H9 (cell line): ENCODE measurements around the gene TAF4. TPM values are rescaled to one million over a fixed set of nuclear protein-coding genes. Genes with fewer than 3 reads are reported as not detected.

Source experiments
- DNase-seq: peaks from one replicate; pipeline ENCODE4 v3.0.0-alpha.2; 2017
- H2AFZ ChIP-seq: one replicate; pipeline ENCODE4 v1.6.1; 2013; ENCODE audit warnings: mild to moderate bottlenecking, low read length, control low read depth, moderate library complexity
- H2AK5ac ChIP-seq: 2 replicates; pipeline ENCODE4 v1.6.1; 2013; ENCODE audit warnings: low read length, control low read depth, mixed read lengths; ENCODE audit not compliant: insufficient read length
- H2BK120ac ChIP-seq: one replicate; pipeline ENCODE4 v1.6.1; 2013; ENCODE audit warnings: low read depth, mild to moderate bottlenecking, low read length, control low read depth, inconsistent platforms; ENCODE audit not compliant: poor library complexity, severe bottlenecking
- H2BK12ac ChIP-seq: 2 replicates; pipeline ENCODE4 v1.6.1; 2013; ENCODE audit warnings: low read length, control low read depth, mixed read lengths, low read depth; ENCODE audit not compliant: insufficient read length
- H2BK15ac ChIP-seq: 2 replicates; pipeline ENCODE4 v1.6.1; 2013; ENCODE audit warnings: low read depth, low read length, control low read depth
- H2BK20ac ChIP-seq: one replicate; pipeline ENCODE4 v1.6.1; 2013; ENCODE audit warnings: low read depth, mild to moderate bottlenecking, low read length, control low read depth, inconsistent platforms; ENCODE audit not compliant: poor library complexity, severe bottlenecking
- H2BK5ac ChIP-seq: 2 replicates; pipeline ENCODE4 v1.6.1; 2013; ENCODE audit warnings: low read length, control low read depth, mixed read lengths; ENCODE audit not compliant: insufficient read length
- H3K14ac ChIP-seq: 2 replicates; pipeline ENCODE4 v1.6.1; 2013; ENCODE audit warnings: low read length, control low read depth; ENCODE audit not compliant: insufficient read depth
- H3K18ac ChIP-seq: 2 replicates; pipeline ENCODE4 v1.6.1; 2013; ENCODE audit warnings: low read depth, mild to moderate bottlenecking, mixed read lengths, low read length, control low read depth; ENCODE audit not compliant: insufficient read length
- H3K23ac ChIP-seq: 2 replicates; pipeline ENCODE4 v1.6.1; 2013; ENCODE audit warnings: low read length, control low read depth, mixed read lengths, low read depth; ENCODE audit not compliant: insufficient read length
- H3K23me2 ChIP-seq: 2 replicates; pipeline ENCODE4 v1.6.1; 2013; ENCODE audit warnings: low read depth, mild to moderate bottlenecking, mixed read lengths, low read length, control low read depth; ENCODE audit not compliant: insufficient read length, poor library complexity, severe bottlenecking
- H3K27ac ChIP-seq: 2 replicates; pipeline ENCODE4 v1.5.1; 2013; ENCODE audit warnings: low read length, control low read depth, mixed read lengths, low read depth; ENCODE audit not compliant: insufficient read length
- H3K27me3 ChIP-seq: 2 replicates; pipeline ENCODE4 v1.6.1; 2013; ENCODE audit warnings: low read length, control low read depth, inconsistent platforms; ENCODE audit not compliant: insufficient read depth
- H3K4ac ChIP-seq: 2 replicates; pipeline ENCODE4 v1.6.1; 2013; ENCODE audit warnings: low read depth, mild to moderate bottlenecking, control low read depth, inconsistent platforms, low read length, moderate library complexity
- H3K4me1 ChIP-seq: 2 replicates; pipeline ENCODE4 v1.6.1; 2013; ENCODE audit warnings: low read length, control low read depth, inconsistent platforms; ENCODE audit not compliant: insufficient read depth
- H3K4me2 ChIP-seq: 2 replicates; pipeline ENCODE4 v1.6.1; 2013; ENCODE audit warnings: low read length, control low read depth, mixed read lengths; ENCODE audit not compliant: insufficient read length, insufficient read depth
- H3K56ac ChIP-seq: 2 replicates; pipeline ENCODE4 v1.6.1; 2013; ENCODE audit warnings: low read depth, mild to moderate bottlenecking, mixed read lengths, low read length, control low read depth; ENCODE audit not compliant: insufficient read length
- H3K79me1 ChIP-seq: 2 replicates; pipeline ENCODE4 v1.6.1; 2013; ENCODE audit warnings: low read depth, mild to moderate bottlenecking, moderate library complexity, low read length, control low read depth, inconsistent platforms; ENCODE audit not compliant: insufficient read depth, poor library complexity, severe bottlenecking
- H3K79me2 ChIP-seq: 2 replicates; pipeline ENCODE4 v1.6.1; 2013; ENCODE audit warnings: low read length, control low read depth, inconsistent platforms; ENCODE audit not compliant: insufficient read depth
- H3K9ac ChIP-seq: 2 replicates; pipeline ENCODE4 v1.6.1; 2013; ENCODE audit warnings: low read length, control low read depth, mixed read lengths; ENCODE audit not compliant: insufficient read length; ENCODE audit errors: extremely low read depth
- H3K9me3 ChIP-seq: one replicate; pipeline ENCODE4 v1.6.1; 2013; ENCODE audit warnings: low read depth, low read length, inconsistent platforms; ENCODE audit not compliant: control insufficient read depth
- H3T11ph ChIP-seq: one replicate; pipeline ENCODE4 v1.6.1; 2013; ENCODE audit warnings: mild to moderate bottlenecking, low read length, control low read depth, inconsistent platforms
- H4K20me1 ChIP-seq: one replicate; pipeline ENCODE4 v1.6.1; 2013; ENCODE audit not compliant: control insufficient read depth, insufficient read length, insufficient read depth
- H4K5ac ChIP-seq: 2 replicates; pipeline ENCODE4 v1.6.1; 2013; ENCODE audit warnings: low read depth, mild to moderate bottlenecking, mixed read lengths, low read length, control low read depth; ENCODE audit not compliant: insufficient read length
- H4K8ac ChIP-seq: replicated peaks from 2 replicates; pipeline ENCODE4 v1.6.1; 2013; ENCODE audit warnings: low read length, control low read depth, mixed read lengths, low read depth; ENCODE audit not compliant: insufficient read length
- H4K91ac ChIP-seq: 2 replicates; pipeline ENCODE4 v1.6.1; 2013; ENCODE audit warnings: low read depth, mild to moderate bottlenecking, moderate library complexity, mixed read lengths, low read length, control low read depth; ENCODE audit not compliant: insufficient read length
- H3K27ac Mint-ChIP-seq, 3 experiments: 2 replicates in 2 of 3; 3 replicates in 1 of 3; pipeline ENCODE4 v1.8.0; 2020 to 2021; ENCODE audit warnings: mixed read lengths in 3 of 3, mild to moderate bottlenecking in 1 of 3, moderate library complexity in 1 of 3
- H3K27me3 Mint-ChIP-seq: 2 replicates; pipeline ENCODE4 v1.8.0; 2021; ENCODE audit warnings: low read depth, mild to moderate bottlenecking, moderate library complexity, mixed read lengths
- H3K36me3 Mint-ChIP-seq, 3 experiments: 2 replicates in 2 of 3; 3 replicates in 1 of 3; pipeline ENCODE4 v1.8.0; 2020 to 2021; ENCODE audit warnings: low read depth in 3 of 3, mixed read lengths in 3 of 3; ENCODE audit not compliant: insufficient read depth in 1 of 3
- H3K4me1 Mint-ChIP-seq, 2 experiments: 2 replicates each; pipeline ENCODE4 v1.8.0; 2020; ENCODE audit warnings: mixed read lengths in 2 of 2
- H3K4me3 Mint-ChIP-seq, 2 experiments: 2 replicates in 1 of 2; 3 replicates in 1 of 2; pipeline ENCODE4 v1.8.0; 2020 to 2021; ENCODE audit warnings: mild to moderate bottlenecking in 2 of 2, mixed read lengths in 2 of 2, moderate library complexity in 1 of 2
- H3K9me3 Mint-ChIP-seq, 2 experiments: 2 replicates in 1 of 2; 3 replicates in 1 of 2; pipeline ENCODE4 v1.8.0; 2020; ENCODE audit warnings: mild to moderate bottlenecking in 2 of 2, mixed read lengths in 2 of 2, moderate library complexity in 1 of 2
- CTCF ChIP-seq: fragments of 200-600 bp; sonication (generic); conservative IDR thresholded peaks from 3 replicates; pipeline ENCODE4 v1.8.0; 2021; ENCODE audit warnings: antibody characterized with exemption, mild to moderate bottlenecking
- WGBS: extraction: QIAGEN DNeasy Blood & Tissue Kit; methylation state at CpG from one replicate; pipeline ENCODE4 v1.1.7; 2013; ENCODE audit warnings: missing lambda C conversion rate, low lambda C conversion rate, mixed read lengths; ENCODE audit not compliant: insufficient read length; ENCODE audit errors: extremely low coverage; 5-methylcytosine and 5-hydroxymethylcytosine counted together
- total RNA-seq: library from RNA; stranded (reverse); gene quantifications from 2 replicates; pipeline ENCODE4 v1.2.1, GENCODE V29; 2021

The TAF4 gene
- total RNA-seq, 1 experiment from 2014 or later: 30.8 TPM

GRCh38 chr20:61942526-61942925, 123.2 kb downstream of the TAF4 start:
- no peaks in the 10 kb centered on the region for H3K79me2 ChIP-seq
- H2AK5ac ChIP-seq: no peak overlapping the region
- TF ChIP-seq CTCF: no peak
- H4K8ac ChIP-seq: no peak overlapping the region
- no peak overlapping the region for H2BK120ac ChIP-seq
- no peaks in the 10 kb centered on the region; the same call in 1 of the 2 replicates for H3K27me3 Mint-ChIP-seq
- no peak overlapping the region for H2BK15ac ChIP-seq
- no peak overlapping the region for H3K56ac ChIP-seq
- WGBS: no CpG with 5 or more reads among the region's 9 CpGs
- H2BK12ac ChIP-seq: no peak overlapping the region
- no peaks in the 10 kb centered on the region for H3K27me3 ChIP-seq
- no peak overlapping the region for H3K27ac Mint-ChIP-seq
- H3K9ac ChIP-seq: no peak overlapping the region
- no peak overlapping the region for H3K18ac ChIP-seq
- H3K4me3 Mint-ChIP-seq: no peak overlapping the region
- no peaks in the 10 kb centered on the region for H3K4me1 ChIP-seq
- H4K20me1 ChIP-seq: no peaks in the 10 kb centered on the region
- H3K4me2 ChIP-seq: no peak overlapping the region
- H3K14ac ChIP-seq: no peak overlapping the region; the same call in 1 of the 2 replicates
- H3K9me3 Mint-ChIP-seq: peaks cover 2 to 4% of the 10 kb centered on the region in 2 experiments; a peak in 2 of 5 replicates
- H3K4me1 Mint-ChIP-seq: peaks cover 0 to 5% of the 10 kb centered on the region in 2 experiments; a peak in 2 of 4 replicates
- H3T11ph ChIP-seq: no peak overlapping the region
- H3K36me3 Mint-ChIP-seq: peaks cover 0 to 2% (median 2%) of the 10 kb centered on the region in 3 experiments; a peak in 3 of 7 replicates
- DNase-seq: no peak
- no peak overlapping the region for H3K4ac ChIP-seq
- H3K23me2 ChIP-seq: no peaks in the 10 kb centered on the region
- no peaks in the 10 kb centered on the region for H3K79me1 ChIP-seq
- no peak overlapping the region for H2BK20ac ChIP-seq
- no peak overlapping the region for H4K91ac ChIP-seq
- no peak overlapping the region for H3K23ac ChIP-seq
- no peak overlapping the region for H3K27ac ChIP-seq
- H2BK5ac ChIP-seq: no peak overlapping the region
- no peak overlapping the region for H4K5ac ChIP-seq
- H2AFZ ChIP-seq: no peak overlapping the region
- H3K9me3 ChIP-seq: no peaks in the 10 kb centered on the region
